GM21825 (cell line): ENCODE results near the gene ELMO3.

Experiments
- ATAC-seq: cut with Tn5 transposase; IDR thresholded peaks from one replicate; pipeline ENCODE4 v1.9.1; 2021; ENCODE audit warnings: mild to moderate bottlenecking, moderate library complexity; ENCODE audit not compliant: unreplicated experiment

The ELMO3 gene

DNA sequence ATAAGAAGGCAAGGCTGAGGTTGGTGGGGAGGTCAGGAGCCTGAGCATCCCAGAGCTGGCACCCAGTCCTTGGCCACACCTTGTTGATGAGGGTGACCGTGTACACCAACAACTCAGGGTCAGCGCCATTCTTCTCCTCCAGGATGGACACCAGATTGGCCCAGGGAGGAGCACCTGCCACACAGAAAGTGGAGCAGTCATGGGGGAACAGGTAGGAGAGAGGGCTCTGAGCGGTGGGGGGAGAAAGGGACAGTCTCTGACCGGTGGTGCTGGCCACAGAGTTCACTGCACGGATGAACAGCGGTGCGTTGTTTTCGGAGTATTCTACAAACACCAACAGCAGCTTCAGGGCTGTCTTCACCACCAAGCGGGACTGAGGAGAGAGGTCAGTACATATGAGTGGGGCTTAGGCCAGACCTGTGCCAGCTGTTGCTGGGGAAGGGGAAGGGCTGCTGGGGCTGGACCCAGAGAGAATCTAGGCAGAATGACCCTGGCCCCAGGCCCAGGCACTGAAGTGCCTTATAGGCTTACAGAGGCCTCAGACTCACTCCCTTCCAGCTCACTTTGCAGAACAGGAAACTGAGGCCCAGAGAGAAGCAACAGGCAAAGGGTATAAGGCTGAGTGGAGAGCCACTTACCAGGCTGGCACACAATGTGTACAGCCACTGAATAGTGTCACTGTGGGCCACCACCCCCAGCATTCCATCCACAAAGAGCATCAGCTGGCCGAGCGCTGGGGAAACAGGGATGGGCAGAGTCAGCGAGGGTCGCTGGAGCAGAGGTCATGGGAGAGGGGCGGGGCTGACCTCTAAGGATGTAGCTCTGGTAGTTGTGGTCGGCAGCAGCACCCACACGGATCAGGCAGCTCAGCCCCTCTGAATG is 38.7 kb downstream of the ELMO3 start:
- no peak for ATAC-seq

DNA sequence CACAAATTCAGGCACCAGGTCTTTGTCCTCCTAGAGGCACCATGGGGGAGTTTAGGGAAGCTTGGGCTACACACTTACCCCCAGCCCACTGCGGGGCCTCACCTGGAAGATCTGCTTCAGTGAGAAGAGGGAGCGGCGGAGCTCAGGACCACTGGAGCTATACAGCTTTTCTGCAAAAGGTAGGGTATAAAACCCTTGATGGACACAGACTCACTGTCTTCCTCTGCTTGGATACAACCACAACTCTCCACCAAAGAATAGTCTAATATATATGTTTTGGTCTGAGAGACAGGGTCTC is 39.3 kb downstream of the ELMO3 start:
- no peak for ATAC-seq

DNA sequence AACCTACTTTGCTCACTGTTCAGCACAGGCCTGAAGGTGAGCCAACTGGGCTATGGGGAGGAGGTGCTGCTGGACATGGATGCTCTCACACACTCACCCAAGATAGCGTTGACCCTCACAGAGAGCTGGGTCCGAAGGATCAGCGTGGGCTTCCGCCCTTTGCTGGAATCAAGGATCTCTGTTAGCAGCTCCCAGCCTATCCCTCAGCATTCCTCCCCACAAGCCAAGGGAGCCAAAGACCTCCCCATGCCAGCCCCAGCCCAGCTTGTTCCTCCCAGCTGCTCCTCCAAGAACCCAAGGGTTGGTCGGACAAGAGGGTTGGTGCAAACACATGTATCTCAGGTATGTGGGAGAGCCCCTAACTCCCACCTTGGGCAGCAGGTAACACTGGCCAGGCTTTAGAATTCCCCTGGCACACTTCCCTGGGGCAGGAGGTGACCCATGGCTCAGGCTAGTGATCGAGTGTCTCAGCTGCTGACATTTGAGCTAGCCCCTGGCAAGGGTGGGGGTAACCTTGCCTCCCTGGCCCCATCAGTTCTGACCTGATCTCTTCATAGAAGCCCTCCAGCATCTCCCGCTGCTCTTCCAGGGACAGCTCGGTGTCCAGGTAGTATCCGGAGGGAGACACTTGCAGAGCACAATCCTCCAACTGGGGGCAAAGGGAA is 40.0 kb downstream of the ELMO3 start:
- ATAC-seq, result no peak

DNA sequence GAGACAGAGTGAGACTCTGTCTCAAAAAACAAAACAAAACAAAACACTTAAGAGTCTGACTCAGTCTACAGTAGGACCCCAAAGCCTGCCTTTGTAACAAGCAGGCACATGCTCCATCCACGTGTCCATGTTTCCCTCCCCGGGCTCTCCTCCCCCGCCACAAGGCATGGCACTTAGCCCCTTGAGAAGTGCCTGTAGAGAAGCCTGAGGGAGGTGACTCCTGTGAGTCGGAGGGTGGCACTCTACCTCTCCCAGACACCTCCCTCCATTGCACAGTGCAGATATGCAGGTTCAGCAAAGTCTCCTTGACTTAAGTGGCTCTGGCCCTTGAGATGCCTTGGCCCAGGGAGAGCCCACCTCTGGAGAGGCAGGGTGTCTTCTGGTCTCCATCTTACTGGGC is 41.6 kb downstream of the ELMO3 start:
- ATAC-seq, result no peak

DNA sequence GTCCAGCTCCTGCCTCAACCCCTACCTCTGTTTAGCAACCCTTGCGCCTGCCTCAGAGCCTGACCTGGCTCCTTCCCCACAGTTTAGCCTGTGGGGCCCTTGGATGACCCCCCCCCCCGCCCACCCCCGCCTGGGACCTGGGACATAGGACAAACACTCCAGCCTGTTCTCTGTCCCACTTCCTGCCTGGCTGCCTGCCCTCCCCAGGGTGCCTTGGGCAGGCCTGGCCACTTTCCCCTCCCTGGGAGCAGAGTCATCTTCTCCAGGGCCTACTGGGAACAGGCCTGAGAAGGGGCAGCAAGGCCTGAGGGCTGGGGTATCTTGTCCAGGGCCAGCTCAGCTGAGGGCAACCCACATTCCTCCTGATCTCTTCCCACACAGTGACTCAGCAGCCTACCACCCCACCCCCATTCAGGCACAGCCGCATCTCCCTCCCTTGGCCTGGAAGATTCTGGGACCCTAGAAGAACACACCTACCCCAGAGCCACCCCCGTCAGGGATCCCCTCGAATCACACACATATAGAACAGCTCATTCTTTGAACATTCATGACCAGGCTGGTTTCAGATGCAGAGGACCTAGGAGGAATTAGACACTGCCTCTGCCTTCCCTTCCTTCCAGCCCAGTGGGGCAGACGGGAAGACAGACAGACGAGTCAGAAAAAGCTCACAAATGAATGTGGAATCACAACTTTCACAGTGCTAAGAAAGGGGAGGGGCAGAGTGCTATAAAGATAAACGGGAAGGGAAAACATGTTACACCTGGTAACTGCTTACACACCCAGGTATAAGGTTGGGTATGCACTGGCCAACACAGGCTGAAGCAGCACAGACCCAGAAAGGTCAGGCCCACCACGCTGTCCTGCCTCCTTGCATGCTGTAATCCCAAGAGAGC is 42.3 kb downstream of the ELMO3 start:
- ATAC-seq, result no peak

DNA sequence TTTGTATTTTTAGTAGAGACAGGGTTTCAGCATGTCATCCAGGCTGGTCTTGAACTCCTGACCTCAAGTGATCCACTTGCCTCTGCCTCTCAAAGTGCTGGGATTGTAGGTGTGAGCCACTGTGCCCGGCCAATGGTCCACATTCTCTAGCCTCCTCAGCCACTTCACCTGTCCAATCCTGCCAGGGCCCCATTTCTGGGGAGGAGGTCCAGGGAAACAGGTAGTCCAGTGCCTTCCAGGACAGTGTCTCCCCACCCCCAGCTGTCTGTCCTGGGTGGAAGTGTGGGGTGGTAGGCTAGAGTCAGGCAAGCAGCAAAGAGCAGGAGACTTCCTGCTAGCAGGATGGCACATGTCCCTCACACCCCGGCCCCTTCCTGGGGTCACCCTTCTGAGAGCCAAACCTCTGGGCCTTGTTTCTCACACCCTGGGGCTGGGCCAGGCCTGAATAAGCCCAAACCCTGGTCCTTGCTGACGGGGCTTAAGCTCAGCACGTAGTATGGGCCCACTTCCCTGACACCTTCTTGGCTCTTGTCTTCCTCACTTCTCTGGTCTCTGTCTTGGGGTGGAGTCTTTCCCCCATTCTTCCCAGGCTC is 43.3 kb downstream of the ELMO3 start:
- ATAC-seq, result no peak

DNA sequence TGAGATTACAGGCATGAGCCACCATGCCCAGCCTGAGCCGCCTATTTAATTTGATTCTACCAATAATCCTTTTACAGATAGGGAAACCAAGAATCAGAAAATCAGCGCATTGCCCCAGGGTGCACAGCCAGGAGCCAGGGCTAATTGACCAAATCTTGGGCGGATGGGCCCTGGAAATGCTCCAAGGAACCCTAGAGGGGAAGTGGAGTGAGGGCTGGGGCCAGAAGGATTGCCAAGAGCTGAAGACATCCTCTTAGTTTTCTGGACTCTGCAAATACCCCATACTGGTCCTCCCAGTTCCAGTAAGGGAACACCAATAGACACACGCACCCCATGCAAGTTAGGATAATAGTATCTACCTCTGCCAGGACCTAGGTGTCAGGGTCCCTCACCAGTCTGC is 44.5 kb downstream of the ELMO3 start:
- ATAC-seq, result no peak

DNA sequence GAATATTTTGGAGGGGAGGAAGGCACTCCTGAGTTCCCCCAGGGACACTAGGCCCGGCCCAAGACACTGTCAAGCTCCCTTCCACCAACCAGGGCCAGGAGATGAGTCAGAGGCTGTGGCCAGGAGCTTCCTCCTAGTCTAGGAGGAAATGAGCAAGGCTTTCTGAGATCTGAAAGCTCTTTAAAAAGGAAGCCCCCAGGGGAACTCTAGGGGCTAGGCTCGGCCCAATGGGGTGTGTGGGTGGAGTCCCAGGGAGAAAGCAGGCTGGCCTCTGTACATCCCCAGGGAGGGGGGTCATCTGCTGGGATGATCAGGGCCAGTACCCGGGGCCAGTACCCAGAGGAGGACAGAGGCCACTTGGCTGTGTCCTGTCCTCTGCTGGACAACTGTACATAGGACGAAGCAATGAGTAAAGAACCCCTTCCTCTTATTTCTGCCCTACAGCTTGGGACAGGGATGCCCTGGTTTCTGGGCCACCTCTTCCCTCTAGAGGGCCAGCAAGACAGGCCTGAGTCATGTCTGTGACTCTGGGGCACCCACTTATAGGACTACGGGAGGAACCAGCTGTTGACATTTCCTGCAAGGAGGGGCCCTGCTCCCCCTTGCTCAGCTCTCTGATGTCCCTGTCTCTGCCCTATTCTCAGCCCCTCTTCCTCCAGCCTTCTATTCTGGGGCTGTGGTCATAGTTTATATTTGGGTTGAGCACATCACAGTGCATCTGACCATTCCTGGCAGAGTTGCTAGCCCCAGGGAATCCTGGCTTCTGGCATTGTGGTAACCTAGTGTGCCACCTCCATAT is 45.7 kb downstream of the ELMO3 start:
- ATAC-seq, result peak; percentile 47

DNA sequence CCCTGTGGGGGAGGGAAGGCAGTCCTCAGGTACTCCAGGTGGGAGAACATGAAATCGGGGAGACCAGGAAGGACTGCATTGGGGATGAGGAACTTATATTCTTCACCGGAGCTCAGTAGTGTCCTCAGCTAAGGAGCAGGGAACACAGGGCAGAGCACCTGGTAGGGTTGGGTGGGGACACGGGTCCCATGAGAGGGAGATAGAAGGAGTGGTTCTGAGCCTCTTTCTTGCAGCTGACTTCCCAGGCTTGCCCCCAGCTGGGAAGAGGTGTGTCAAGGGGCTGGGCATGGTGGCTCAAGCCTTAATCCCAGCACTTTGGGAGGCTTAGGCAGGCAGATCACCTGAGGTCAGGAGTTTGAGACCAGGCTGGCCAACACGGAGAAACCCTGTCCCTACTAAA is 46.3 kb downstream of the ELMO3 start:
- ATAC-seq, result no peak

DNA sequence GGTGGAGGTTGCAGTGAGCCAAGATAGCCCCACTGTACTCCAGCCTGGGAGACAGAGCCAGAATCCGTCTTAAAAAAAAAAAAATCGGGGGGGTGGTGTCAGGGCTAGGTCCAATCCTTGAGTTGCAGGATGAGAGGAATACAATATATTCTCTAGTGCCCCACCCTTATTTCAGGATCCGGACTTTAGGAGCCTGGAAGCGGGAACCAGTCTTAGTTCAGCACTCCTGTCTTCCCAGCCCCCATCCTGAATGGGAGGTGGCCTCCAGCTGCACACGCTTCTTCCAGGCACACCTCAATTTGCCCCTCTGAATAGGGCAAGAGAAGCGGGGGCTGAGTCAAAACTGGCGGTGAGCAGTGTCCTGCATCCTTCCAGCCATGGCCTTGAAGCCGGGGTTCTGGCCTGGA is 46.7 kb downstream of the ELMO3 start:
- ATAC-seq, result no peak

DNA sequence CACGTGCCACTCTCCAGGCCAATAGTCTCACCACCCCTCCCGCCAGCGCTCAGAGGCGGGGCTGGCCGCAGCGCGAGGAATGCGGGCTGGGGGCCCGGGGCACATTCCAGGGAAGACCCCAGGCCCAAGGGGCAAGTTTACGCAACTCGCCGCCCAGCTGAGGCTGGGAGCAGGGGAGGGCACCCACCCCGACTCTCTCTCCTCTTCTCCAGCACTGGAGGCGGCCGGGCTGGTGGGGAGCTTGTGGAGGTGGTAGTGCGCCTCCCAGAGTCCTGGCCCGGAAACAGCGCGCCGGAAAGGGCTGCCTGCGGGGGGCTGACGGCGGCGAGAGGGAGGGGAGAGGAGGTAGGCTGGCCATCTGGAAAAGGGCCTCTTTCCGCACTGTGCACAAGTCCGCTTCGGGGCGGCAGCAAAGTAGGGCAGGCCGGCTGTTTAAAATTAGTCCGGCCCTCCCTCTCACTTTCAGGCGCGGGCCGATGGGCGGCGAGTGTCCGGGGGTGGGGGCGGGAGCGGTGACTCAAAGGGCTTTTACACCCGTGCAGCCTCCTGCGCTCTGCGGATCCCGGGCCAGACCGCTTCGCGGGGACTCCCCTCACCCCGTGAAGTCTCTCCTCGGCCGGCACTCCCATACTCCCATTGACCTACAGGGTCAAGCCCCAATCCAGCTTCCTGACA is 47.3 kb downstream of the ELMO3 start:
- no peak for ATAC-seq

DNA sequence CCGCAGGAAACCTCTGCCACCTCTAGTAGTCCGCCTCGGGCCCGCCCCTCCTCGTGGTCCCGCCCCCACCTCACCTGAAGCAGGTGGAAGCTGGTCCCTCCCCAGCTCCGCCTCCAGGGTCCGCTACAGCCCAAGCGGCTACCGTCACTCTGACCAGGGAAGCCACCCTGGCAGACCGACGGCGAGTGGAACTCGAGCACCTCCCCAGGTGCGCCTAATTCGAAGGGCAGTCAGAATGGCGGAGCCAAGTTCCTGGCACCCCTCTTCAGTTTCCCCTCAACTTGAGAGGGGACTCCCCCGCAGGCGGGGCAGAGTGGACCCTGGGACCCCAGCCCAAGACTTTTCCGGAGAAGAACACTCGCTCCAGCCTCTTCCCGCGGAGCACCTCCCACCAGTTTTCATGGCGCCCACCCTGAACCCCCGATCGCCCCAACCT is 47.8 kb downstream of the ELMO3 start:
- ATAC-seq, result no peak

DNA sequence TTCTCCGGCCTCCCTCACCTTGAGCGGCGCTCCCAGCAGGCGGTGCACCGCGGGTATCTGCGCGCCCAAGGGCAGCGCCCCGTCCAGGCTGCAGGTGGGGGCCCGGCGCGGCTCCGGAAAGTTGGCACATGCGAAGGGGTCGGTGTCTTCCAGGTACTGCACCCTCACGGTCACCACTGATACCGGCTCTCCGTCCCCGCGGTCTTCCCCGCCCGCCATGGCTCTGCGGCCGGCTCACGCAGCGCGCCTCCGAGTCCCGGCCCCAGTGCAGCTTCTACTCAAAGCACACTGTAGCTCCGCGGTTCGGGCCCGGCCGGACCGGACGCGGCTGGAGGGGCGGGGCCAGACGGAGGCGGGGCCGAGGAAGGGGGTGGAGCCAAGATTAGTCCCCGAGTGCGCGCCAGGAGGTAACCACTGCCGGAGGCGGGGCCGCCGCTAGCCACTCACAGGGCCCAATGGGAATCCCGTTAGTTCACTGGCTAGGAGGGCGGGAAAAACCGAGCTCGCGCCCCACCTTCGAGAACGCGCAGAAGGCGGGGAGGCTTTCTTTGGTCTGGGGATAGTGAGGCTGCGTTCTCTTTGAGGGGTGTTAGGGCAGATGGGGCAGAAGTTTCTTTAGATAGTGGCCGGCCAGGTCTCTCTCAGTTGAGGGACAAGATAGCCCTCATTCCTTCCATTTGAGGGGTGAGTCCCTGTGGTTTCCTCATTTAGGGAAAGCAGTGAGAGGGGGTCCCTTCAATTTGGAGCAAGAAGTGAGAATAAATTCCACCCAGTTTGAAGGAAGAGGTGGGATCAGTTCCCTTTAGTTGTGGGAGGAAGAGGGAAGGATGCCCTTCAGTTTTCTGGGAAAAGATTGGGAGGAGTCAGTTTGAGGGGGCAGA is 48.5 kb downstream of the ELMO3 start, which contains the start of gene FHOD1:
Gene FHOD1 (minus strand): TSS at position 290 of the 881 bp plus-strand sequence. CDS start 71 bp downstream, at position 219.
- ATAC-seq, result peak; percentile 40

DNA sequence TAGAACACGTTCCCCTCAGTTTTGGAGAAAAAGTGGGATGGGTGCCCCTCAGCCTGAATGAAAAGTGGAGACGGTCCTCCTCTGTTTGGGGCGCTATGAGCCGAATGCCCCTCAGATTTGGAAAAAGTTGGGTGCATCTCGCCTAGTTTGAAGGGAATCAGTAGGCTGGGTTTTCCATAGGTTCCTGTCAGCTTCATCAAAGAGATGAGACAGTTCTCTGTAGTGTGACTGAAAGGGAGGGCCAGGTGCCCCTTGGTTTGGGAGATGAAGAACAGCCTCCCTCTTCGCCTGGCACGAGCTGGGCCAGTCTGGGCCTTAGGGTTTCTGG is 49.1 kb downstream of the ELMO3 start:
- no peak for ATAC-seq

DNA sequence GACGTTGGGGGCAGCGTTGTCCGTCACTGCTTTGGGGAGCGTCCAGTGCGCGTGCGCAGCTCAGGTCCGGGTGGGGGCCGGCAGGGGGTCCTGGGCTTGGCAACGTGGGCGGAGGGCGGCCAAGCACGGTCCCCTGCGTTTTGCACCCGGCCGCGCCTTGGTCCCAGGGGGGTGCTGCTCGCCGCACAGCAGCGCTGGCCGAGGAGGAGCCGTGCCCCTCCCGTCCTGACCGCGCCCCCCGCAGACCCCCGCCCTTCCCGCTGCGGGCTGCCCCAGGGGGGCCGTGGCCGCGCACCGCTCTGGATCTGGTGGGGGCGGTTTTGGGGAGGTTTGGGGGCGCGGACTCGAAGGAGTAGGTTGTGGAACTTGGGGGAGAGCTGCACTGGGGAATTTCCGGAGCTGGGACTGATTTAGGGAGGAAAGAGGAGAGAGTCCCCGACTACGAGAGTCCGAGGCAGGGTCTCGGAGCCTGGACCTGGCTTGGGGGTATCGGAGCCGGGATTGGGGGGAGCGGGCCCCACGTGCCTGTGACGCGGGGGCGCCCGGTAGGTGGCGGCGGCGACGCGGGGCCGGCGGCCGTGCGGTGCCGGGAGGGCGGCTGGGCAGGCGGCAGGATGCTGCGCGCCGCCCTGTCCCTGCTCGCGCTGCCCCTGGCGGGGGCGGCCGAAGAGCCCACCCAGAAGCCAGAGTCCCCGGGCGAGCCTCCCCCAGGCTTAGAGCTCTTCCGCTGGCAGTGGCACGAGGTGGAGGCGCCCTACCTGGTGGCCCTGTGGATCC is 49.7 kb downstream of the ELMO3 start, which contains the start of gene SLC9A5:
Gene SLC9A5 (plus strand): TSS at position 579 of the 777 bp plus-strand sequence. CDS start 36 bp downstream, at position 615.
- ATAC-seq, result no peak

DNA sequence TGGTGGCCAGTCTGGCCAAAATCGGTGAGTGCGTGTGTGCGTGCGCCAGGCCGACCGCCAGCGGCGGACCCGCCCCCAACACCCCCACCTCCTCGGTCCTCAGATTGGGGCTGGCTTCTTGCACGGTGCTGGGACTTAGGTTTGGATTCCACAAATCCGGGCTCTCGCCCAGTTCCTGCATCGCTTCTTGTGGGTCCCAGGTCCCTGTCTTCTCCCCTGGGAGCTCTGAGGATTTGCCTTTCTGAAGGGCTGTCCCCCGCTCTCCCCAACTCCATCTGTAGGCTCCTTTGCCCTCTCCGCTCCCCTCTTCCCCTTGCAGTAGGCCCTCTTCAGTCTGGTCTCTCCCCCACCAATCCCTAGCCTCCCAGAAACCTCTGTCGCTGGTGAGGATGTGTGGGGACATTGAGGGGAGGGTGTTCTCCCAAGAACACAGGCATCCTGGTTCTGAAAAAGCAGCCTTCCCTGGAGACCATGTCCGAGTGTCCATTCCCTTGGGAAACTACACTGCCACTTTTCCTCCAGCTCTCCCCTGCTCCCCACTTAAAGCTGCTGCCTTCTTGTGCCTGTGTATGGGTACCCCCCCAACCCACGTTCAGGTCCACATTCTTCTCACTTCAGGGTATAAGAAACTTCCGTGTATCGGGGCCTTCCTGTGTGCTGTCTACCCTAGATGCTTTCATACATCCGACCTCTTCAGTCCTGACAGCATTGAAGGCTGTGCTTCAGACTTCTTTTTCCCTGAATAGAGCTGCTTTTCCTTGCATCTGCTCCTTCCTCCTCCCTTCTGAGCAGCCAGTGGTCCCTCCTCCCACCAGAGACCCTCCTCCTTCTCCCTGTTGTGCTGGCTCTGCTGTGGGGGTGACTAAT is 50.5 kb downstream of the ELMO3 start:
- ATAC-seq, result no peak

DNA sequence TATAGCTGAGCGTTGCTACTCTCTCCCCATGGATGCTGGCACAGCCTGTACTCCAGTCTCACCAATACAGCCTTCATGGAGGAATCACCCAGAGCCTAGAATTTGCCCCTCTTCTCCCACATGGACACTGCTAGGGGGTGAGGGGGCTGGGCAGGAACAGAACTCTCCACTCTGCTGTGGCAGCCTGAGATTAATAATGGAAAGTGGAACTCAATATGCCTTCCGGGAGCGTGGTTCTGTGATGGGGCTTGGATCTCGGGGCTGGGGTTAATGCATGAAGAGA is 51.1 kb downstream of the ELMO3 start:
- ATAC-seq, result no peak
